Stimulated activated CD8-positive, alpha-beta memory T cell treated with anti-CD3 and anti-CD28 coated beads, Interleukin-12 subunit alpha, Interleukin-12 subunit beta, amount 100 ng/mL, for 24 hours (primary cell): ENCODE measurements around the gene CTSD.
"Not testable (repeated sequence)": the region's sequence is repeated elsewhere in the genome, so short reads cannot be mapped to it uniquely, and the experiment has no call there.

Source experiments
- DNase-seq: peaks from one replicate; pipeline ENCODE4 v3.0.0-alpha.2; 2020; ENCODE audit errors: extremely low read depth

Gene CTSD

GRCh38 chr11:1770061-1770460 is 6.3 kb upstream of the CTSD start:
- DNase-seq: no peak

GRCh38 chr11:1769304-1769936 is 5.7 kb upstream of the CTSD start:
- not testable (repeated sequence) for DNase-seq

- DNase-seq: no peak
Measured at GRCh38 chr11:1768141-1768469, 4.4 kb upstream of the CTSD start.

- no peak for DNase-seq
Measured at GRCh38 chr11:1767399-1768140, 3.8 kb upstream of the CTSD start.

- no peak for DNase-seq
Measured at GRCh38 chr11:1766719-1767398, 3.1 kb upstream of the CTSD start.

- no peak for DNase-seq
Measured at GRCh38 chr11:1765871-1766718, 2.4 kb upstream of the CTSD start.

GRCh38 chr11:1763336-1763795 is 361 bp downstream of the CTSD start:
- no peak for DNase-seq

- DNase-seq: no peak
Measured at GRCh38 chr11:1762537-1763302, 1.0 kb downstream of the CTSD start.

- DNase-seq: no peak
Measured at GRCh38 chr11:1761857-1762536, 1.7 kb downstream of the CTSD start.

GRCh38 chr11:1761110-1761856 is 2.4 kb downstream of the CTSD start:
- no peak for DNase-seq

GRCh38 chr11:1760351-1761109 is 3.2 kb downstream of the CTSD start:
- DNase-seq: no peak

- no peak for DNase-seq
Measured at GRCh38 chr11:1759851-1760220, 3.9 kb downstream of the CTSD start.

- DNase-seq: no peak
Measured at GRCh38 chr11:1759151-1759850, 4.4 kb downstream of the CTSD start.

- no peak for DNase-seq
Measured at GRCh38 chr11:1758611-1759150, 5.0 kb downstream of the CTSD start.

- no peak for DNase-seq
Measured at GRCh38 chr11:1757861-1758610, 5.7 kb downstream of the CTSD start.

GRCh38 chr11:1756791-1757771 is 6.6 kb downstream of the CTSD start:
- no peak for DNase-seq
